T-helper 1 cell (primary cell): ENCODE measurements around the gene GALNTL6.
"Not testable (repeated sequence)": the region's sequence is repeated elsewhere in the genome, so short reads cannot be mapped to it uniquely, and the experiment has no call there.

ENCODE experiments used
- DNase-seq, 5 donors: peaks; one replicate each; pipeline ENCODE4 v3.0.0-alpha.2; 2012 to 2020

Gene GALNTL6

DNA sequence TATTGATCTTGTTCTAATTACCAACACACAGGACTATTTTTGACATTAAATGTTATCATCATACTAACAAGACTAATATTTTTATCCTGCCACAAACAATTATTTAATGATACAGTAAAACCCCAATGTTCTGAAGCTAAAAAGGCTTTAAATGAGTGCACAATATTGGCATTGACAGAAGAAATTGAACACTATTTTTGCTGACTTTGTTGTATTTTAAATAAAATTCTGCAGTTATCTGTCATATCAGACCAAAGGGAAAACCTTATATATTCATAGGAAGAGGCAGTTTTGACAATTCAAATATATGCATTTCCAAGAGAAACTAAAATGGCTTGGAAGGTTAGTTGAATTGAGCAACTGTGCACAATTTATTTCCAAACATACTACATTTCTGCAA, 957.6 kb downstream of the GALNTL6 start:
- no peak for DNase-seq

DNA sequence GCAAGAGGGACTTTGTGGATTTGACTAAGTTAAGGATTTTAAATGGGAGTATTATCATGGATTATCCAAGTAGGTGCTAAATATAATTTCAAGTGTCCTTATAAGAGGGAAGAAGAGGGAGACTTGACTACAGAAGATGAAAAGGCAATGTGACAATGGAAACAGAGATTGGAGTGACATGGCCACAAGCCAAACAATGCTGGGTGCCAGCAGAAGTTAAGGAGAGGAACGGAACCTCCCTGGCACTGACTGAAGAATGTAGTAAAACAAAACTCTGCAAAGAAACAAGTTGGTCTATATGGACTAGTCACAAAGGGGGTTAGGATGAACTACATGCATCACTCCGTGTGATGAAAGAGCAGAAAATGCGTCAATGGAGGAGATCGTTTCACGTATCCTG, 959.6 kb downstream of the GALNTL6 start:
- DNase-seq: no peak

DNA sequence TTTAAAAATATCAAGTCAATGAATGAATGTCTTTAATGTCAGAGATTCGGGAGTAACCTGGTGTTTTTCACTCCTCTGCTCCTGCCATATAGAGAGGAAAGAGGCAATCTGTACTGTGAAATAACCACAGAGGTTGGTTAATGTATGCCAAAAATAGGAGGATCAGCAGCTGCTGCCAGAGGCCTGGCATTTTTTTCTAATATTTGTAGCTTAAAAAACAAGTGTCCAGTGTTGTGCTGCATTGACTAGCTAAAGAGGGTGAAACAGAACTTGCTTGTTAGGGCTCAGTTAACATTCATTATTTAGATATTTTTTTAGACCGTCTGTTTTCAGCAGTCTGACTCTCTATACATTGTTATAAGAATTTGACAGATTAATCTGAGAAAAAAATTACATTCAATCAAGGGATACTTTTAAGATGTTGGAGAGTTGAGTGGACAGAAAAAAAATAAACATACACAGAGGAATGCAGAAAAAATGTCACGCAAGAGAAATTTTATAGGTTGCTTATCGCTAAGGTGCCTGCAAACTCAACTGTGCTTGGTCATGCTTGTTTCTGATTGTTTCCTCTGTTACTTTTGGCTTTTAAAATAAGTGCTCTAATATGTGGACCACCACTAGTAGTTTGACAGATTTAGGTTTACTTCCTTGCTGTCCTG, 963.1 kb downstream of the GALNTL6 start:
- DNase-seq: no peak

DNA sequence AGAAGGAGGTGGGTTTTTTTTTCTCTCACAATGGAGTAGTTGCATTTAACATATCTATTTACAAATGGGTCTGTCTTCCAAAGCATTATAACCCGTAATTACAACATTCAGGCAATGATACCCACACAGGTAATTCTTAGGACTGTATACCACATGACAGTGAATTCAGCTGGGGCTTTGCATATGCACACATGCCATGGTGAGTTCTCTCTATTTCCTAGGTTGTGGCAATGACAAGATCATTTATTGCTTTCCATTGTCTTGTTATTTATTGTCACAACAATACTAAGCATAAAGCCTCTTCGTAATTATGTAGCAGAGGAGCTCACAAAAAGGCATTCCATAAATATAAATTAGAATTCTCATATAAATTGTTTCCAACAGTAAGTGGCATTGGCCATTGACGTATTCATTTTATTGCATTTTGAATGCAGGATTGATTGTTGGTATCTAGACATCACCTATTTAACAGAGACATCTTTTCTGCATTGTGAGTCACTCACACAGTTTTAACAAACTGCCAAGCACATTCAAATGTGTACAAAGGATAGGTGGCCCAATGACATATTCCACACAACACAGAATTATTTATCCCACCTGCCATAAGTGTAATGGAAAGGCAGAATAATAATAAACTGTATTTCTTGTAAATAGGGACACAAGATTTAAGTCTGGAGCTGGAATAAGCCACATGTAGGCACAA, 964.7 kb downstream of the GALNTL6 start:
- DNase-seq: no peak

DNA sequence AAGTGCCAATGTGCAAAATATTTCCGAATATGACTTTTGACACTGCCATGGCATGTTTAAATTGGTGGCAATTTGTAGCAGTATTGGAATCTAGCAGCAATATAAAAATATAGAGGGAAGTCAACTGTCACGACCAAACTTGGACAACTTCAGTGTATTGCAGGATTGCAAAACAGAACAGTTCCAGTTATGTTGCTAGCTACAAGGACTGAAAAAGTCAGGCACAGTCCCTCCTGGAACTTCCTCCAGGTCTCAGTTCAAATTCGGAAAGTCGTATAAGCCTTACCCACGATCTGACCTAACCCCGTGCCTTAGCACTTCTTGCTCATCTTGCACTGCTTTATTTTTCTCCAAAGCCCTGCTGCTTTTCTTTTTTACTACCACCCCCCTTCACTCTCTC, 965.4 kb downstream of the GALNTL6 start:
- no peak for DNase-seq

DNA sequence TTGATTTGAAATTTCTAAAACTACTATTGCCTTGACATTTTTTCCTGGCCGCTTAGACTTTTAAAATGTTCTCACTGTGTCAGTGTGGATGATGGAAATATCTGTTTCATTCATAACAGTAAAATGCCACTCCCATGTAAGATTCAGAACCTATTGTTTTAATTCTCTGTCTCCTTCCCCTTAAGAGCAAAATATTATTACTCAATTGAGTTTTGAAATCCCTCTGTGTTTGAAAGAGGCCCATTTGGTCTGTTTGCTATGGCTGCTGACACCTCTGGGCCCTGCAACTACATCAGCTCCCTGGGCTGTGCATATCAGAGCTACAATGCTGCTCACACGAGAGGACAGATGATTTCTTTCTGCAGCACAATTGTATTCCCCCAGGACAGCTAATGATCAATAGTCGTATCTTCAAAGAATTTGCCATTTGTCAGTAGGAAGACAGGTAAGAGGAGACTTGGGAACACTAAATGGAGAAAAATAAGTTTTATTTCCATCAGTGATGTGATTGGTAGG, 967.4 kb downstream of the GALNTL6 start:
- DNase-seq: no peak

DNA sequence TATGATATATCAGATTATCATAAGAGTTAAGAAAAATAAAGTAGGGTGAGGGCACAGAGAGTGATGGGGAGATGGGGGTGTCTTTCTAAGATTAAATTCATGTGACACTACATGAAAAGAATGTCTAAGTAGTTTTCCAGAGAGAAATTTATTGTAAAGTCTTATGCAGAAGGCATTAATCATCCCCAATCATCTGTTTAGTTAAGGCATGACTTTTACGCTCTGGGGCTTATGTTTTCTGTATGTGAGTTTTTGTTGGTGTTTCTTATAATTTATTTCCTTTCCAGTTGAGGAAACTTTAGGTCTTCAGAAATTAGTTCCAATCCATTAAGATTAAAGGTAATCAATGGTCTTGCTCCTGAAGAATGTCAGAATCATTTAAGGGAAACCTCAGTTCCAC, 972.4 kb downstream of the GALNTL6 start:
- no peak for DNase-seq

DNA sequence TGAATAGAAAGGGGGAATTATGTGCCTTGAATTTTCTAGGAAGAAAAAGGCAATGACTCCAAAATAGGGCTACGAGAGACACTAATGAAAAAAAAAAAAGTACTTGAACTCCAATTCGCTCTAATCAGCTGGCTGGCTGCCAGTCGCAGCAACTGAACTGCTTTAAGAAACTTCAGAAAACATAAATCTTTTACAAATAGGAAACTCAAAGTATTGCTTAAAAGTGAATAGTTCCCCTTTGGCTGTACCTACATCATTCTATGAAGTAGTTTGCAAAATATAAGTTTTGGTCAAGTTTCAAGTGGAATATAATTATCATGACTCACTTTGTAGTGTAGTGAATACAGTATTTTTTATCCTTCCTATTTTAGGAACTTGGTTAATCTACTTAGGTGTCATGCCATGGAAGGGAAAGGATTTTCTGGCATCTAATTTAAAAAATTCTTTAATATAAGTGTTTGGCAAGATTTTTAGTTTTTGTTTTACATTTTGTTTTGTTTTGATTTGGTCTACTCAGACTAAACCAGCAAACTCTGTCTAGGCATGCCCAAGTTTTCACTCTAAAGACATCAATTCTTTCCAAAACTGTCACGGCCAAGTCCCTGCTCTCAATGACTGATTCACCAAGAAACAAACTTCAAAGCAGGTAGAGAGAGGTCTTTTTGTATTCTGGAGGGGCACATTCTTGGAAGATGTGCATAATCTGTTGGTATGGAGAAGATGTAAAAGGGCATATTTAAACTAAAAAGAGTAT, 973.0 kb downstream of the GALNTL6 start:
- DNase-seq: no peak

DNA sequence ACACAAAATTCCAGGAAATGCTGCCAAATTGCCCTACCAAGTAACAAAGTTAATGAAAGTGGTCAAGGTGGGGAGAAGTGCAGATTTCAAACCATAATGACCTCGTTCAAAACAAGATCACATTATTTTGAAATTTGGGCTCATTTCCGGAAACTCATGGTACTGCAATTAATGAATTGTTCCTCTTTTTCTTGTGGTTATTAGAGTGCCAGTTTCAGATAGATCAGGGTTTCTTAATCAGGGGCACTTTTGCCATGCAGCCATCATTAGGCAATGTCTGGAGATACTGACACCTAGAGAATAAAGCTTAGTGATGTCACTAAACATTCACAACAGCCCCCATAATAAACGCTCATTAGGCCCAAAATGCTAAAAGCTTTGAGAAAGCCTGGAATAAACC, 973.9 kb downstream of the GALNTL6 start:
- no peak for DNase-seq

DNA sequence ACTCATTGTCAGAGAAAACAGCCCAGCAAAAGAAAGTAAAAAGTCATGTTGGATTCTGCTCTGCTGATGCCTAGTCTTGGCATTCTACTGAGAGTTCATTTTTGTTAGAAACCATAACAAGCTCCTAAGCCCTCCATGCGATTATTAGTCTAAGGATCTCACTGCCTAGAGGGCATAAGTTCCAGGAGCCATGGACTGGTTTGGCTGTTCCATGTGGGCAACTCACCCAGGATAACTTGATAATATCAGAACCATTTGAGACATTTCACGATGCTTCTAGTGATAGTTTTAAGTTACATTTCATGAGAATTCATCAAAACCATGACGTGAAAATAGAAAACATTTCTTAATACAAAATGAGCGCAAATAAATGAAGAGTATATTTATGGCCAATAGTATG, 978.6 kb downstream of the GALNTL6 start:
- DNase-seq: no peak

DNA sequence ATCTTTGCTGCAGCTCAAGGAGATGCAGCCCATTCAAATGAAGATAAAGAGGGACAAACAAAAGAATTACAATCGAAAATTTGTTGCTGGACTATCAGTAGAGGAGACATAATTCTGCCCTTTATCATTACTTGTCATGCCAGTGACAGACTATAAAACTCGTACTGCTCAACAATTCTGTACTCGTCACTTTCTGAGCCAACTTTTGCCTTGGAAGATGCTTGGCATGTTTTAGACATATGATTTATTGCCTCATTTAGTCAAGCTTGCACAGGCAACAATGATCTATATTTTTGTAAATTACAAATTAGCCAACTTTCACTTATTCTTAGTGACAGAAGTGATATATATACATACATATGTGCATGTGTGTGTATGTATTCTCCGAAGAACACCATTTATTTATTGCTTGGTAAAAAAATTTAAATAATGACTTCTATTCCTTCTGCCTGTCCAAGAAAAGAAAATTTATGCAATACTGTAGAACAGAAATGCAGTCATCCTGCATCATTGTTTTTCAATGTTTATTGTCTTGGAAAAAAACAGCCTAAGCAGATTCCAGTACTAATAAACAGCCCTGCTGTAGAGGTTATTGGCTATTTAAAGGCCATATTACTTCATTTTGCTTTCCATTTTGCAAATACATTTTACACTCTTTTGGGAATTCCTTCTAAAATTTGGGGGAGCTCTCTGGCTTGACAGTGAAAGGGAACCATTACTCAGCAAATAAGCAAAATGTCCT, 980.5 kb downstream of the GALNTL6 start:
- no peak for DNase-seq

DNA sequence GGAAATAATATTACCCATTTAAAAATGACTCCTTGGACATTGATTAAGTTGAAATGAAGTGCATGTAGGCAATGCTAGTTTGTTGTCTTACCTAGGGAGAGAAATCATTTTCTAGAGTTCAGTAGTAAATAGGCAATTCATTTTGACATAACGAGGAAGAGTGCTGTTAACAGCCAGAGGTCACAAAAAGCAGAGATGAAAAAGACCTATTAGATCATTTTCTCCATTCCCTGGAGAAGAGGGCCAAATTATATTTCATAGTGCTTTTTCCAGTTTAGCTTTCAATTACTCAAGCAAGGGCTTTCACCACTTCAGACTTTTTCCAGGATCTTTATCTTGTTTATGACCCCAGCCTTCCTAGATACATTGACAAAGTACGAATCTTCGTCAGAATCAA, 981.1 kb downstream of the GALNTL6 start:
- no peak for DNase-seq

DNA sequence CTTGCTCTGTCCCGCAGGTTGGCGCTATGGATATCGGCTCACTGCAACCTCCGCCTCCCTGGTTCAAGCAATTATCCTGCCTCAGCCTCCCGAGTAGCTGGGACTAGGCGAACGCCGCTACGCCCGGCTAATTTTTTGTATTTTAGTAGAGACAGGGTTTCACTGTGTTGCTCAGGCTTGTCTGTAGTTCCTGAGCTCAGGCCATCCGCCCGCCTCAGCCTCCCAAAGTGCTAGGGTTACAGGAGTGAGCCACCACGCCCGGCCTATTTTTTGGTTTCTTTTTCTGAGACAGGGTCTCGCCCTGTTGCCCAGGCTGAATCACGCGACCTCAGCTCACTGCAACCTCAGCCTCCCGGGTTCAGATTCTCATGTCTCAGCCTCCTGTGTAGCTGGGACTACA, 984.1 kb downstream of the GALNTL6 start:
- DNase-seq: not testable (repeated sequence)

DNA sequence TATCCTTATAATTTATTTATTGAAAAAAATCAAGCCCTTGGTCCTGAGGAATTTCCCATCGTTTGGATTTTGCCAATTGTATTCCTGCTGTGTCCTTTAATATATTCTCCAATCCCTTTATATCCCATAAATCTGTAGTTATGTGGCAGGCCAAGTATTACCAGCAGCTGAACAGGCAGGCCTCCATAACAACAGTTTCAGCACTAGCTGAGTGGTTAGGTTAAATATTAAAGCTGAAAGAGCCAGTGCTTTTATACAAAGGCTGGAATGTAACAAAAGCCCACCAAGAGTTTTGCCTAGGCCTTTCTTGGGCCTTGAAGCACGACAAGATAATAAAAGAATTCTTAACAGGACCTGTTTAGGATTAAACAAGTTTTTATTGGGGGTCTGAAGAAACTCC, 988.8 kb downstream of the GALNTL6 start:
- DNase-seq: no peak

DNA sequence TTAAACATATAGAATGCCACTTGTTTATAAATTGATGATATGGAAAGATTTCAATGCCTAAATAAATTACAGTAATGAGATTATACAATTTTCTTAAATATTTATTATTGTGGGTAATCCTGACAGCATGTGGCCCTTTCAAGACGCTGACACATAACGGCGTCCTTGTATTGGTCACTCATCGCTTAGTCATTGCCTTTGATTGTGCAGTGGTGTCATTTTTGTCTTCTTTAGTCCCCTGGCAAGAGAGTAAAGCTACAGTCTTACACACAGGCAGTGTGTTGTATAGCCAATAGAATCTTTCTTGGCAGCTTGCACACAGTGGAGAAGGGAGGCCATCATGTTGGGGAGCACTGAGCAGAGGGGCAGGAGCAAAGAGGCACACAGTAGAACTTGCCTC, 993.6 kb downstream of the GALNTL6 start:
- no peak for DNase-seq

DNA sequence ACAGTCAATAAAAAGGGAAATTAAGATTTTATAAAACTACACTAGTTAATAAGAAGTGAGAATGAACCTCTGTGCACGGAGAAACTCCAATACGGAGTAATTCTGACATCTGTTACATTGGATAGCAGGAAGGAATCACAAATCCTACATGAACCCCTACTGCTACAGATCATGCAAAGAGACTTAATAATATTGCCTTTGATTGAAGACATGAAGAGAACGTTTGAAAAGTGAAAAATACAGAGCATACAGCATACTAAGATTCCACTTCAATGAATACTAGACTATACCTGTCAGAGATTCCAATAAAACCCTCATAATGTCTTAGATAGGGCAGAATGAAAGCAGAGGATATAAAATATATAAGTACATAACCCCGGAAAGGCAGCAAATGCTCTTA, 995.0 kb downstream of the GALNTL6 start:
- DNase-seq: no peak

DNA sequence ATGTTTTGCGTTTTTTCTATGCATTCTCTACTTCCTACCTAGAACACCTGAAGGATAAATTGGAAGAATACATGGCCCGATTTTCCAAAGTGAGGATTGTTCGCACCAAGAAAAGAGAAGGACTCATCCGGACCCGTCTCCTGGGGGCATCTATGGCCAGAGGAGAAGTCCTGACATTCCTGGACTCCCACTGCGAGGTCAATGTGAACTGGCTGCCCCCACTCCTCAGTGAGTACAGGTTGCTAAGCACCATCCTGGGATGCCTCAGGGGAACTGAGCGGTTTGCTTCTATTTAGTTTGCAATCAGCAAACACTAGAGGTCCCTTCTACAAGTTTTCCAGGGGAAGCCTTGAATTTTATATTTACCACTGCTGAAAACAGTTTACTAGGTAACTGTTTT, 996.1 kb downstream of the GALNTL6 start:
- DNase-seq: no peak

DNA sequence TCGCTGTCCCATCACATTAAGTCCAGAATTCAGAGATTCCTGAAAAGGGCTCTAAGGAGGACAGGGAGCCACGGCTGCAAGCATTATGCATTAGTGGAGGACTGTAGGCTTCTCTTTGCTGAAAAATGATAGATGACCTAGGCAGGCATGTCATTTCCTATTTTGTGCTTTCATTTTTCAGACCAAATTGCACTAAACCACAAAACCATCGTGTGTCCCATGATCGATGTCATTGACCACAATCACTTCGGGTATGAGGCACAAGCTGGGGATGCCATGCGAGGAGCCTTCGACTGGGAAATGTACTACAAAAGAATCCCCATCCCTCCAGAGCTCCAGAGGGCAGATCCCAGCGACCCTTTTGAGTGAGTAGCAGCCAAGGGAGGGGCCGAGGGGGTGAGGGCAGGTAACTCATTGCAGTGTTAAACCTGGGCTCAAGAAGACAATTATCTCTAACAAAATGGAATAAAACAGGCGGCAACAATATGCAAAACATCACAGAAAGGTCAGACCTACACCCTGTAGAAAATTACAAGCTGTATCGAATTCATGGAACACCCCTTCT, 1000.2 kb downstream of the GALNTL6 start:
- no peak for DNase-seq

DNA sequence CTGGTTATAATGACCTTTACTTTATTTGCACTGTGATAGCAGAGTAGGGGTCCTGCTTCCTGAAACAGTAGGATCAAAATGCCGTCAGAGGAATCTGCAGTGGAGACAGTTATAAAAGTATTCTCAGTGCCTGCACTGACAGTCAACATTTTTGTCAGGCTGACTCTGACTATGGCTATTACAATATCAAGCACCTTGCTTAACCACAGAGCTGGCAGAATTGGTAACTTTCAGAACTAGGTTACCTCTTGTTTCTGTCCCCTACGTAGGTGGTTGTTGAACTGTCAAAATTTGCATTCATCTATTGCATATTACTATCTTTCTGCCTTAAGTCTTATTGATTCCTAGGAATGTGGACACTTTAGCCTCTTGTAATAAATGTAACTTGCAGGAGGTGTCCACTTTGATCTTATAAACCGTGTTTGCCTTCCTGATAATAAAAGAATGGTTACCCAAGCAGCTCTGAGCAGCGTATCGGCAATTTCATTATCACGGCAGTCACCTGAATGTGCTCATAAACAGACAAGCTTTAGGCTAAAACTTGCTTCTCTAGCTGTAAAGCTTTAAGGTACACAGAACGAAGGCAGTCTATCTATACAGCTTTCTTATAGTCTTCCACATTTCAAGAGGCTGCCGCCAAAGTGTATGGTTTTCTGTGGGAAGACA, 1002.4 kb downstream of the GALNTL6 start:
- no peak for DNase-seq

DNA sequence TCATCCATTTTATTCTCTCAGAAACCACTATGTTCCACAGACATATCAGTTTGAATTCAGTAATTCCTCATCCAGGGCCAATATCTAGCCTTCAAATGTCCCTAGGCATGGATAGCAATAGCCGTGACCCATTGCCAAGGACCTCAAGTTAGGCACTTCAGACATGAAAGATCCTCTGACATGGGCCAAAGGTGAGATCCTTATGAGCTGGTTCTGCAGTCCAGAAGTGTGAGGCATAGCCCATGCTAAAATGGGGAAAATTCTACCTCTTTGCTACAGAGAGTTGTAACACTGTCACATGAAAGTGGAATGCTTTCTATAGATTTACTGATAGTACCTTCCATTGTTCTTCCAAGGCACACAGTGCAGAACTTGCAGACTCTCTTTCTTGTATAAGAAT, 1005.7 kb downstream of the GALNTL6 start:
- DNase-seq: no peak

DNA sequence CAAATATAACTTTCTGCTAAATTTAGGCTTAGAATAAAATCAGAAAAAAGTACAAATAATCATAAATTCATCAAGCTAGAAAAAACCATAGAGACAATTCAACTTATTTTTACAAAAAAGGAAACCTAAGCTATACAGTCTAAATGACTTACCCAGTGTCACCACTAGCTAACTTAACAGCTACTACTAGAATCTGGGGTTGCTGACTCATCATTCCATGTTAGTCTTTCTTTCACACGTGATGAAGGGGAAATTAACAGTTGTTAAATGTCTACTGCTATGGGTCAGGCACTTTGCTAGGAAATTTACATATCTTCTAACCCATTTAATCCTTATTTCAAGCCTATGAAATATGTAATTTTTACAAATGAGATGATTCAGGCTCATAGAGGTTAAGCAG, 1006.1 kb downstream of the GALNTL6 start:
- DNase-seq: no peak

DNA sequence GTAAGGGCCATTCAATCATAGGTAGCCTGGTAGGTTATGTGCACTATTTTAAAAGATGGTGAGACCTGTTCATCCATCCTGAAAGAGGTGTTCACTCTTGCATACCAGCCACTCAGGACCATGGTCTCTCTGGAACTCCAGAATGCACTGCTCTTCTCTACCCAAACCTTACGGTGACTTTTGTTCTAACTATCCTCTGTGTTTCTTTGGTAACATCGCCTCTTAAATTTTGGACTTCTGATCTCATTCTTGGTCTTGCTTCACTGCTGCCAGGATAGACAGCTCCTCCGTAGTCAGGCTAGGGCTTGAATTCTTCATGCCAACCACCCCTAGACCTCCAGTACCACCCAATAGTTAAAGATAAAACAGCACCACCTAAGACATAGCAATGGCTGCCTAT, 1009.1 kb downstream of the GALNTL6 start:
- no peak for DNase-seq
